Activated CD4-positive, alpha-beta T cell treated with anti-CD3 and anti-CD28 coated beads, Interleukin-2, amount 10 ng/mL, durations not matched to agents 7 days and 5 days (primary cell): ENCODE data around the gene ZNF483. TPM values are rescaled to one million over a fixed set of nuclear protein-coding genes. Genes with fewer than 3 reads are reported as not detected.
"Not testable (repeated sequence)": the region's sequence is repeated elsewhere in the genome, so short reads cannot be mapped to it uniquely, and the experiment has no call there.

Source experiments
- CTCF ChIA-PET: fragments of 350-600 bp; sonication (Branson Sonifier 250); formaldehyde crosslinking; loops from one replicate; lab custom pipeline; 2021; ENCODE audit warnings: antibody characterized with exemption; lab: Charles Lee
- POLR2A ChIA-PET: fragments of 350-600 bp; sonication (Branson Sonifier 250); formaldehyde crosslinking; loops from one replicate; lab custom pipeline; 2021; ENCODE audit warnings: antibody characterized with exemption; lab: Charles Lee
- DNase-seq: peaks from one replicate; pipeline ENCODE4 v3.0.0-alpha.2; 2020
- H3K27ac Mint-ChIP-seq: one replicate; pipeline ENCODE4 v1.8.0; 2021; ENCODE audit warnings: mild to moderate bottlenecking, moderate library complexity, mixed read lengths
- H3K27me3 Mint-ChIP-seq: one replicate; pipeline ENCODE4 v1.8.0; 2021; ENCODE audit warnings: mixed read lengths
- H3K36me3 Mint-ChIP-seq: one replicate; pipeline ENCODE4 v1.8.0; 2021; ENCODE audit warnings: low read depth, mixed read lengths
- H3K4me1 Mint-ChIP-seq: one replicate; pipeline ENCODE4 v1.8.0; 2021; ENCODE audit warnings: mixed read lengths
- H3K4me3 Mint-ChIP-seq: one replicate; pipeline ENCODE4 v1.8.0; 2021; ENCODE audit warnings: mild to moderate bottlenecking, moderate library complexity, mixed read lengths
- H3K9me3 Mint-ChIP-seq: one replicate; pipeline ENCODE4 v1.8.0; 2021; ENCODE audit warnings: mixed read lengths
- total RNA-seq, 2 experiments: library from RNA; stranded (reverse); gene quantifications; one replicate each; pipeline ENCODE4 v1.2.3, GENCODE V29; 2021

Gene ZNF483
- total RNA-seq, 2 experiments from 2014 or later: 2.4 to 2.7 TPM

DNA sequence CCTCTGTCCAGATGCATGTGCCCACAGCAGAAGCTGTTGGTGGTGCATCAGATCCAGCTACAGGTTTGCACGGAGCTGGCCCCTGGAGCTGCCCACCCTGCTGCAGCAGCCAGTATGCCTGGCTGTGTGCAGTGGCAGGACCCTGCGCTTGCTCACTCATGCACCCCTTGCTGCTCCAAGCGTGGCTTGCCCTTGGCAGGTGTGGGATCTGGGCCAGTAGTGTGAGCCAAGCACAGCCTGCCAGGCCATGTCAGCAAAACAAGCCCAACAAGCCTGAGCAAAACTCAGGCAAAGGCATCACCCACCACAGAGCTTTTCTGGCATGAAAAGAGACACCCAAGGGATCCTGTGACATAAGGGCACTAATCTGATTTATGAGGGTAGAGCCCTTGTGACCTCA, 22.5 kb upstream of the ZNF483 start:
- H3K36me3 Mint-ChIP-seq: no peaks in the 10 kb centered on the region
- H3K27ac Mint-ChIP-seq: no peak overlapping the region
- H3K27me3 Mint-ChIP-seq: peaks cover 4% of the 10 kb centered on the region
- CTCF ChIA-PET: interaction anchor here (0.6 to 0.8 kb wide), 2 partner anchors 69 to 147 kb away, joined by 3 to 4 read pairs; no protein-coding TSS in a partner anchor
- H3K9me3 Mint-ChIP-seq: no peaks in the 10 kb centered on the region
- no peak for DNase-seq
- POLR2A ChIA-PET: no interaction called here
- no peaks in the 10 kb centered on the region for H3K4me1 Mint-ChIP-seq
- H3K4me3 Mint-ChIP-seq: no peak overlapping the region

DNA sequence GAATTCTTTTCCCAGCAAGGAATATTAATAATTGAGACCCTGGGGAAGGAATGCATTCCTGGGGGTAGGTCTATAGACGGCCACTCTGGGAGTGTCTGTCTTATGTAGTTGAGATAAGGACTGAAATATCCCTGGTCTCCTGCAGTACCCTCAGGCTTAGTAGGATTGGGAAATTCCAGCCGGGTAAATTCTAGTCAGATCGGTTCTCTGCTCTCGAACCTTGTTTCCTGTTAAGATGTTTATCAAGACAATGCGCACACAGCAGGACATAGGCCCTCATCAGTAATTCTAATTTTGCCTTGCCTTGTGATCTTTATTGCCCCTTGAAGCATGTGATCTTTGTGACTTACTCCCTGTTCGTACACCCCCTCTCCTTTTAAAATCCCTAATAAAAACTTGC, 13.4 kb upstream of the ZNF483 start:
- POLR2A ChIA-PET, H3K4me3 Mint-ChIP-seq, H3K4me1 Mint-ChIP-seq, H3K27me3 Mint-ChIP-seq, DNase-seq, H3K27ac Mint-ChIP-seq, H3K36me3 Mint-ChIP-seq: not testable (repeated sequence)
- CTCF ChIA-PET: interaction anchor here (0.8 kb wide), 1 partner anchor 45 kb away, joined by 3 read pairs; no protein-coding TSS in a partner anchor
- H3K9me3 Mint-ChIP-seq: peaks cover 14% of the 10 kb centered on the region

DNA sequence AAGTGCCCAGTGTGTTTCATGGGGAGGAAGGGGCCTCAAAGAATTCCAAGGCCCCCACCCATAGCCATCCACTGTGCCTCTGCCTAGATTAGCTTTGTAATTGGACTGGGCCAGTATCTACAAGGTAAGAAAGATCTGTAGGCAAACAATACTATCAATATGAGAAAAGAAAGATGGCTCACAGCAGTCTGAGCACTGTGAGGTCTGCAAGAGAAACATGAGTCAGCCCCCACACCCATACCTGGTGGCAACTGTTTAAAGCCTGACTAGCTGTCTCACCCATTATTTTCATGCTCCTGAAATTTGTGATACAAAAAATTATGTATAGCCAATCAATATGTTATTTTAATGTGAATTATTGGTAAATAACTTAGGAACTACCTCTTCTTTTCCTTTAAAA, 10.0 kb upstream of the ZNF483 start:
- CTCF ChIA-PET: no interaction called here
- Mint-ChIP-seq H3K27me3 (no peaks in the 10 kb centered on the region), H3K4me3 (no peak overlapping the region), H3K36me3 (no peaks in the 10 kb centered on the region), H3K9me3 (peaks cover 10% of the 10 kb centered on the region), H3K4me1 (no peaks in the 10 kb centered on the region), H3K27ac (no peak overlapping the region)
- DNase-seq: no peak
- POLR2A ChIA-PET: no interaction called here

DNA sequence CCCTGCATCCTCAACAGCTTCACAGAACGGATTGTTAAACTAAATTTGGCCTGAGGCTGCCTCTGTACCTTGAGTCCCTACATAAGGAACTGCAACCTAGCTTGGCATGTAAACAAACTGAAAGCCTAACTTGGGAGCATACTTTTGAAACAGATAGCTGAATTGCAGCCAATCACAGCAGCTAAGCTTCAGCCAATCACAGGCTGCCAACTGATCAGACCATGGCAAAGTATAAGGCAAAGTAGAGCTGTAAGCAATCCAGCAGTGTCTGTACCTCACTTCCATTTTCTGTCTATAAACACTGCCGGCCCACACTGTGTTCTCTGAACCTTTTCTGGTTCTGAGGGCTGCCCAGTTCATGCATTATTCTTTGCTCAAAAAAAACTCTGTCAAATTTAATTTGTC, 8.9 kb upstream of the ZNF483 start:
- H3K4me1 Mint-ChIP-seq: no peaks in the 10 kb centered on the region
- no peak for DNase-seq
- H3K9me3 Mint-ChIP-seq: peaks cover 7% of the 10 kb centered on the region
- CTCF ChIA-PET: no interaction called here
- POLR2A ChIA-PET: no interaction called here
- no peaks in the 10 kb centered on the region for H3K36me3 Mint-ChIP-seq
- no peaks in the 10 kb centered on the region for H3K27me3 Mint-ChIP-seq
- H3K4me3 Mint-ChIP-seq: no peak overlapping the region
- H3K27ac Mint-ChIP-seq: no peak overlapping the region

DNA sequence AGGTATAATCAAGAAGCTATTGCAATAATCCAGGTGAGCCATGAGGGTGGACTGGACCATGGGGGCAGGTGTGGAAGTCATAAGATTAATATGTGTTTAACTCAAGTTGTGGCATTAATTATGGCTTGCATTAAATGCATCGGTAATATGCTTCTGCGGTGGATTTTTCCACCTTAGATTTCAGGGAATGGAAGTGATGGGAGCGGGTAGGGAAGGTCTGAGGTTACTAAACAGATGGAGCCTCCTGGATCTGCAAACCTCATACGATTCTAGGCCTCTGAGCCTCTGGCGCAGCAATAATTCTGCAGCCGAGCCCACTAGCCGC, 286 bp upstream of the ZNF483 start:
- peaks cover 7% of the 10 kb centered on the region for H3K36me3 Mint-ChIP-seq
- H3K4me1 Mint-ChIP-seq: peaks cover 26% of the 10 kb centered on the region
- H3K27me3 Mint-ChIP-seq: no peaks in the 10 kb centered on the region
- peak overlapping the region; percentile 88 for H3K4me3 Mint-ChIP-seq
- peaks cover 4% of the 10 kb centered on the region for H3K9me3 Mint-ChIP-seq
- H3K27ac Mint-ChIP-seq: peak overlapping the region; percentile 94
- POLR2A ChIA-PET: no interaction called here
- DNase-seq: no peak
- CTCF ChIA-PET: interaction anchor here (0.6 to 1.6 kb wide), 2 partner anchors 11 to 1682 kb away, joined by 3 to 4 read pairs; no protein-coding TSS in a partner anchor

DNA sequence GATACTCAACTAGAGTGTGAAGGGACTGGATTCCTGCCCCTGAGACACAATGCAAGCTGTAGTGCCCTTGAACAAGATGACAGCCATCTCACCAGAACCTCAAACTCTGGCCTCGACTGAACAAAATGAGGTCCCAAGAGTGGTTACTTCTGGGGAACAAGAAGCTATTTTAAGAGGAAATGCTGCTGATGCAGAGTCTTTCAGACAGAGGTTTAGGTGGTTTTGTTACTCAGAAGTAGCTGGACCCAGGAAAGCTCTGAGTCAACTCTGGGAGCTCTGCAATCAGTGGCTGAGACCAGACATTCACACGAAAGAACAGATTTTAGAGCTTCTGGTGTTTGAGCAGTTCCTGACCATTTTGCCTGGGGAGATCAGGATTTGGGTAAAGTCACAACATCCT, 2.4 kb downstream of the ZNF483 start:
- no peak overlapping the region for H3K27ac Mint-ChIP-seq
- H3K4me1 Mint-ChIP-seq: peaks cover 26% of the 10 kb centered on the region
- peaks cover 7% of the 10 kb centered on the region for H3K36me3 Mint-ChIP-seq
- ChIA-PET CTCF (interaction anchor here (1.1 to 1.3 kb wide), 2 partner anchors 12 to 17 kb away, joined by 3 read pairs; no protein-coding TSS in a partner anchor), POLR2A (no interaction called here)
- H3K27me3 Mint-ChIP-seq: no peaks in the 10 kb centered on the region
- no peak for DNase-seq
- peaks cover 10% of the 10 kb centered on the region for H3K9me3 Mint-ChIP-seq
- H3K4me3 Mint-ChIP-seq: no peak overlapping the region

DNA sequence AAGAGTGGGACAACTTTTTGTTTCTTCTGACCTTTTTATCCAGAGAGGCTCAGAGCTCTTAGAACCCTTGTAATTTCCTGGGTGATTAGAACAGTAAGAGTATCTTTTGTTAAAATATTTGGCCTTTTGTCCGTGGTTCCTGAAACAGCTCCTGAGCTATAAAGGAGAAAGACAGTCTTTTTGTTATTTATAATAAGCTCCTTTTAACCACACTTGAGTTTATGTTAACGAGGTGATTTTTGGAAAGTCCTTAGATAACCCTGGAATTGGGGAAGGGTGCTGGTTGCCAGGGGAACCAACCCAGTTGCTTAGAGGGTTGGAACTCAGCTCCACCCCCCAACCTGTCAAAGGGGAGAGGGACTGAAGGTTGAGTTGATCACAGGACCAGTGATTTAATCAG, 4.8 kb downstream of the ZNF483 start:
- Mint-ChIP-seq H3K27ac (no peak overlapping the region), H3K4me1 (peaks cover 20% of the 10 kb centered on the region), H3K4me3 (no peak overlapping the region), H3K9me3 (peaks cover 16% of the 10 kb centered on the region), H3K27me3 (no peaks in the 10 kb centered on the region), H3K36me3 (peaks cover 13% of the 10 kb centered on the region)
- ChIA-PET POLR2A (no interaction called here), CTCF (interaction anchor here (0.6 to 1.1 kb wide), 4 partner anchors 42 to 515 kb away, joined by 3 read pairs; no protein-coding TSS in a partner anchor)
- no peak for DNase-seq

DNA sequence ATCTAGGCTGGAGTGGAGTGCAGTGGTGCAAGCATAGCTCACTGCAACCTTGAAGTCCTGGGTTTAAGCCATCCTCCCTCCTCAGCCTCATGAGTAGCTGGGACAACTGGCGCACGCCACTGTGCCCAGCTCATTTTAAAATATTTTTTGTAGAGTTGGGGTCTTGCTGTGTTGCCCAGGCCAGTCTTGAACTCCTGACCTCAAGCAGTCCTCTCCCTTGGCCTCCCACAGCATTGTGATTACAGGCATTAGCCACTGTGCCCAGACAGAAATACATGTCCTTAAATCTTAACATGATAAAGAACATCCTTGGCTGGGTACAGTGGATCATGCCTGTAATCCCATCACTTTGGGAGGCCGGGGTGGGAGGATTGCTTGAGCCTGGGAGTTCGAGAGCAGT, 6.7 kb downstream of the ZNF483 start:
- peaks cover 20% of the 10 kb centered on the region for H3K9me3 Mint-ChIP-seq
- no peaks in the 10 kb centered on the region for H3K27me3 Mint-ChIP-seq
- DNase-seq: no peak
- H3K36me3 Mint-ChIP-seq: peaks cover 16% of the 10 kb centered on the region
- POLR2A ChIA-PET: interaction anchor here (0.6 kb wide), 1 partner anchor 120 kb away, joined by 7 read pairs; no protein-coding TSS in a partner anchor
- CTCF ChIA-PET: no interaction called here
- peaks cover 6% of the 10 kb centered on the region for H3K4me1 Mint-ChIP-seq
- no peak overlapping the region for H3K27ac Mint-ChIP-seq
- H3K4me3 Mint-ChIP-seq: no peak overlapping the region

DNA sequence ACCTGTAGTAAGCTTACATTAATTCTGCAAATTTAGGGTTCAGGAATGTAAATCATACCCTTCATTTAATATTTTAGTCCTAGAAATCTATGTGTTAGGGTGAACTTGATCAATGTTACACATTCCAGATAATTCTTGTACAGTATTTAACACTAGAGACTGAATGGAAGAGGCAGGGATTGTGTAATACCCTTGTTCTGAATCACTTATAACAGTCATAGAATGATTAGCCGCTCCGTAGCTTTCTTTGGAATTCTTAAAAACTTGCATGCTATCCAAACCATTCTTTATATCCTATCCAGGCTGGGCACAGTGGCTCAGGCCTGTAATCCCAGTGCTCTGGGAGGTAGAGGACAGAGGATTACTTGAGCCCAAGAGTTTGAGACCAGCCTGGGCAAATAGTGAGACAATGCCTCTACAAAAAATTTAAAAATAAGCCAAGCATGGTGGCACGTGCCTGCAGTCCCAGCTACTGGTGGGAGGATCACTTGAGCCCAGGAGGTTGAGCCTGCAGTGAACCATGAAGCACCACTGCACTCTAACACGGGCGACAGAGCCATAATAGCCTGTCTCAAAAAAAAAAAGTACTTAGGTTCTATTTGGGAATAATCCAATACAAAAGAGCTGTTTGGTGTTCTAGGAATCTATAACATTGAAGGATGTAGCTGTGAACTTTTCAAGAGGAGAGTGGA, 8.3 kb downstream of the ZNF483 start:
- DNase-seq: no peak
- Mint-ChIP-seq H3K9me3 (peaks cover 23% of the 10 kb centered on the region), H3K36me3 (peaks cover 15% of the 10 kb centered on the region), H3K4me3 (no peak overlapping the region), H3K27me3 (no peaks in the 10 kb centered on the region), H3K27ac (no peak overlapping the region), H3K4me1 (no peaks in the 10 kb centered on the region)
- ChIA-PET POLR2A (no interaction called here), CTCF (interaction anchor here (0.6 to 0.7 kb wide), 3 partner anchors 15 to 1186 kb away, joined by 3 to 5 read pairs (median 3); no protein-coding TSS in a partner anchor)

DNA sequence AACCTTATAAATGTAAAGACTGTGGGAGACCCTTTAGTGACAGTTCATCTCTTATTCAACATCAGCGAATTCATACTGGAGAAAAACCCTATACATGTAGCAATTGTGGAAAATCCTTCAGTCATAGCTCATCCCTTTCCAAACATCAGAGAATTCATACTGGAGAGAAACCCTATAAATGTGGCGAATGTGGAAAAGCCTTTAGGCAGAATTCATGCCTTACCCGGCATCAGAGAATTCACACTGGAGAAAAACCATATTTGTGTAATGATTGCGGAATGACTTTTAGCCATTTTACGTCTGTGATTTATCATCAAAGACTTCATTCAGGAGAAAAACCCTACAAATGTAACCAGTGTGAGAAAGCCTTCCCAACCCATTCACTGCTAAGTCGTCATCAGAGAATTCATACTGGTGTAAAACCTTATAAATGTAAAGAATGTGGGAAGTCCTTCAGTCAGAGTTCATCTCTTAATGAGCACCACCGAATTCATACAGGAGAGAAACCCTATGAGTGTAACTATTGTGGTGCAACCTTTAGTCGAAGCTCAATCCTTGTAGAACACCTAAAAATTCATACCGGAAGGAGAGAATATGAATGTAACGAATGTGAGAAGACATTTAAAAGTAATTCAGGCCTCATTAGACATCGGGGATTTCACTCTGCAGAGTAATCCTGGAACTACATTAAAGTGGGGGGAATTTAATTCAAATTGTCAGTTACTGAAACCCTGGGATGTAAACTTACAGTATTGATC, 17.7 kb downstream of the ZNF483 start:
- ChIA-PET POLR2A (no interaction called here), CTCF (no interaction called here)
- H3K27ac Mint-ChIP-seq: no peak overlapping the region
- H3K4me1 Mint-ChIP-seq: no peaks in the 10 kb centered on the region
- peaks cover 69% of the 10 kb centered on the region for H3K9me3 Mint-ChIP-seq
- no peak for DNase-seq
- H3K27me3 Mint-ChIP-seq: no peaks in the 10 kb centered on the region
- H3K36me3 Mint-ChIP-seq: peaks cover 34% of the 10 kb centered on the region
- no peak overlapping the region for H3K4me3 Mint-ChIP-seq

DNA sequence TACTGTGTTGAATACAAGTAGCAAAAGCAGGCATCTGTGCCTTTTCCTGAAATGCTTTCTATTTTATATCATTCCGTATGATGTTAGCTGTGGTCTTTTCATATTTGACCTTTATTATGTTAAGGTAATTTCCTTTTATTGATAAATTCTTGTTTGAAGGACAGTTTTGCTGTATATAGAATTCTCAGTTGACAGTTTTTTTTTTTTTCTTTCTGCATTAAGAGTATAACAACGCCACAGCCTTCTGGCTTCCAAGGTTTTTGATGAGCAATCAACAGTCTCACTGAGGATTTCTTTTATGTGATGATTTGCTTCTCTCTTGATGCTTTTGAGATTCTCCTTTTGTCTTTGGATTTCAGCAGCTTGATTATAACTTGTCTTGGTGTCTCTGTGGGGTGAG, 23.6 kb downstream of the ZNF483 start:
- ChIA-PET CTCF (no interaction called here), POLR2A (no interaction called here)
- no peak overlapping the region for H3K4me3 Mint-ChIP-seq
- H3K36me3 Mint-ChIP-seq: peaks cover 13% of the 10 kb centered on the region
- H3K4me1 Mint-ChIP-seq: no peaks in the 10 kb centered on the region
- DNase-seq: no peak
- peaks cover 58% of the 10 kb centered on the region for H3K9me3 Mint-ChIP-seq
- no peaks in the 10 kb centered on the region for H3K27me3 Mint-ChIP-seq
- H3K27ac Mint-ChIP-seq: no peak overlapping the region

DNA sequence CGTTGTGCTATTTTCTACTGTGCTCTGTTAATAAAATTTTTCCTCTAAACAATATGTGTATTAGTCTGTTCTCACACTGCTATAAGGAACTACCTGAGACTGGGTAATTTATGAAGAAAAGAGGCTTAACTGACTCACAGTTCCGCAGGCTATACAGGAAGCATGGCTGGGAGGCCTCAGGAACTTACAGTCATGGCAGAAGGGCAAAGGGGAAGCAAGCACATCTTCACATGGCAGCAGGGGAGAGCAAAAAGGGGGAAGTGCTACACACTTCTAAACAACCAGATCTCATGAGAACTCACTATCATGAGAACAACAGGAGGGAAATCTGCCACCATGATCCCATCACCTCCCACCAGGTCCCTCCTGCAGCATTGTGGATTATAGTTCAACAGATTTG, 30.4 kb downstream of the ZNF483 start:
- H3K27me3 Mint-ChIP-seq, H3K4me3 Mint-ChIP-seq, H3K4me1 Mint-ChIP-seq, CTCF ChIA-PET, H3K27ac Mint-ChIP-seq, DNase-seq, H3K36me3 Mint-ChIP-seq, POLR2A ChIA-PET: not testable (repeated sequence)
- H3K9me3 Mint-ChIP-seq: peaks cover 48% of the 10 kb centered on the region

DNA sequence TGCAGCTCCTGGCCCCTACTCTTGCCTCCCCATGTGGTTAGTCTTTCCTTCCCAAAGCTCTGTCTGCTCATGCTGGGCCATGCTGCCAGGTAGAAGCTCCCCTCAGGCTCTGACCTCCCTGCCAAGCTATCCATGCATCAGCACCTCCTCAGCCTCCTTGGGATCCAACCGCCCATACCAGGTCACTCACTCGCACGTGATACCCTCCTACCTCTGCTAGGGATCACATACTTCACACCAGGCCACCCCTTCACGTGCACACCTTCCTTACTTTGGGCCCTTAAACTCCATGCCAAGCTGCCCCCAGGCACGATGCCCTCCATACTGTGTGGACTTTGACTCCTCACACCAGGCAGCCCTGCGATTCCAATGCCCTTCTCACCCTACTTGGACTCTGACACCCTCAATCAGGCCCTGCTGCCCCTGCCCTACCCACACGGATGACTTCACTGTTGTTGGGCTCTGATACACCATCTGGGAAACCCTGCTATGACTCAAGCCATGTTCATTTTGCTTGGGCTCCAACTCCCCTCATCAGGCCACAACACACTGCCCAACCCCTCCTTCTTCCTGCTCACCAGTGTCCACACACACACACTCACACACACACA, 34.1 kb downstream of the ZNF483 start:
- POLR2A ChIA-PET: no interaction called here
- Mint-ChIP-seq H3K4me1 (no peaks in the 10 kb centered on the region), H3K27me3 (no peaks in the 10 kb centered on the region), H3K36me3 (peaks cover 2% of the 10 kb centered on the region), H3K27ac (no peak overlapping the region), H3K9me3 (peaks cover 41% of the 10 kb centered on the region), H3K4me3 (no peak overlapping the region)
- no peak for DNase-seq
- CTCF ChIA-PET: interaction anchor here (0.6 kb wide), 1 partner anchor 290 kb away, joined by 3 read pairs; no protein-coding TSS in a partner anchor
